HG02759 (cell line): ENCODE measurements around the gene CREB3L1.

Experiments
- ATAC-seq: cut with Tn5 transposase; IDR thresholded peaks from one replicate; pipeline ENCODE4 v1.9.1; 2021; ENCODE audit warnings: mild to moderate bottlenecking, moderate library complexity; ENCODE audit not compliant: unreplicated experiment

CREB3L1 gene

GRCh38 chr11:46277622-46278386, at the start of gene CREB3L1:
Gene CREB3L1 (plus strand): TSS chr11:46277662. CDS start chr11:46278112, 450 bp downstream.
- ATAC-seq = no peak

GRCh38 chr11:46229230-46229629, 48.2 kb upstream of the CREB3L1 start:
- no peak for ATAC-seq

GRCh38 chr11:46234311-46234710, 43.2 kb upstream of the CREB3L1 start:
- no peak for ATAC-seq

GRCh38 chr11:46235777-46236688, 41.4 kb upstream of the CREB3L1 start:
- no peak for ATAC-seq

- ATAC-seq = no peak
These were observed 40.6 kb upstream of the CREB3L1 start for GRCh38 chr11:46236918-46237247.

GRCh38 chr11:46237248-46238077, 40.0 kb upstream of the CREB3L1 start:
- ATAC-seq = no peak

- ATAC-seq = no peak
These were observed 39.1 kb upstream of the CREB3L1 start for GRCh38 chr11:46238078-46238966.

GRCh38 chr11:46238967-46239800, 38.3 kb upstream of the CREB3L1 start:
- ATAC-seq = peak; percentile 66

GRCh38 chr11:46239801-46240061, 37.7 kb upstream of the CREB3L1 start:
- ATAC-seq = no peak

GRCh38 chr11:46240371-46240770, 37.1 kb upstream of the CREB3L1 start:
- ATAC-seq = no peak

- ATAC-seq = no peak
These were observed 36.6 kb upstream of the CREB3L1 start for GRCh38 chr11:46240861-46241260.

GRCh38 chr11:46242041-46242951, 35.2 kb upstream of the CREB3L1 start:
- no peak for ATAC-seq

- peak; percentile 87 for ATAC-seq
These were observed 34.3 kb upstream of the CREB3L1 start for GRCh38 chr11:46242952-46243795.

- no peak for ATAC-seq
These were observed 33.7 kb upstream of the CREB3L1 start for GRCh38 chr11:46243796-46244109.

- no peak for ATAC-seq
These were observed 30.9 kb upstream of the CREB3L1 start for GRCh38 chr11:46246521-46246920.

GRCh38 chr11:46247090-46247489, 30.4 kb upstream of the CREB3L1 start:
- no peak for ATAC-seq

- no peak for ATAC-seq
These were observed 29.8 kb upstream of the CREB3L1 start for GRCh38 chr11:46247659-46248058.
